Activated naive CD8-positive, alpha-beta T cell treated with anti-CD3 and anti-CD28 coated beads, Interleukin-2, amount 50 U/mL, for 16 hours (primary cell): ENCODE data around the gene SULF2.
"Not testable (repeated sequence)": the region's sequence is repeated elsewhere in the genome, so short reads cannot be mapped to it uniquely, and the experiment has no call there.

Experiments
- DNase-seq: peaks from one replicate; pipeline ENCODE4 v3.0.0-alpha.2; 2020; ENCODE audit warnings: low read depth, low spot score

SULF2 gene

GRCh38 chr20:47785311-47785853, at the start of gene SULF2:
TSS of gene SULF2 (minus strand) at chr20:47785481. CDS start at chr20:47757363, 28,118 bp downstream.
- no peak for DNase-seq

- DNase-seq, result not testable (repeated sequence)
These were observed 46.4 kb upstream of the SULF2 start for GRCh38 chr20:47831675-47832074.

- not testable (repeated sequence) for DNase-seq
These were observed 41.4 kb upstream of the SULF2 start for GRCh38 chr20:47826716-47827115.

- DNase-seq, result not testable (repeated sequence)
These were observed 40.7 kb upstream of the SULF2 start for GRCh38 chr20:47826006-47826405.

- DNase-seq, result no peak
These were observed 39.9 kb upstream of the SULF2 start for GRCh38 chr20:47825011-47825762.

GRCh38 chr20:47823941-47824340, 38.7 kb upstream of the SULF2 start:
- not testable (repeated sequence) for DNase-seq

- DNase-seq, result no peak
These were observed 36.3 kb upstream of the SULF2 start for GRCh38 chr20:47821481-47822100.

- no peak for DNase-seq
These were observed 33.8 kb upstream of the SULF2 start for GRCh38 chr20:47818996-47819609.

GRCh38 chr20:47818466-47818865, 33.2 kb upstream of the SULF2 start:
- DNase-seq, result no peak

GRCh38 chr20:47818016-47818415, 32.7 kb upstream of the SULF2 start:
- no peak for DNase-seq

- no peak for DNase-seq
These were observed 32.3 kb upstream of the SULF2 start for GRCh38 chr20:47817573-47817972.

- DNase-seq, result no peak
These were observed 31.5 kb upstream of the SULF2 start for GRCh38 chr20:47816487-47817451.

- DNase-seq, result no peak
These were observed 30.6 kb upstream of the SULF2 start for GRCh38 chr20:47815866-47816265.

GRCh38 chr20:47815416-47815806, 30.1 kb upstream of the SULF2 start:
- DNase-seq, result no peak

- no peak for DNase-seq
These were observed 29.5 kb upstream of the SULF2 start for GRCh38 chr20:47814632-47815415.

- DNase-seq, result no peak
These were observed 25.6 kb upstream of the SULF2 start for GRCh38 chr20:47810721-47811347.

- no peak for DNase-seq
These were observed 24.9 kb upstream of the SULF2 start for GRCh38 chr20:47810116-47810677.

- no peak for DNase-seq
These were observed 24.1 kb upstream of the SULF2 start for GRCh38 chr20:47809161-47809960.

- no peak for DNase-seq
These were observed 20.7 kb upstream of the SULF2 start for GRCh38 chr20:47805951-47806350.
